Renal cortex interstitium (tissue), 11 donors: ENCODE results near the gene SAMD4A. TPM values are rescaled to one million over a fixed set of nuclear protein-coding genes. Genes with fewer than 3 reads are reported as not detected.
A peak's percentile ranks its signal among the peaks of the same experiment; 100 is the strongest.

Source experiments
- DNase-seq, 11 donors: peaks; one replicate each; pipeline ENCODE4 v3.0.0-alpha.2; 2013; ENCODE audit warnings: low read depth in 9 of 11, low spot score in 4 of 11; ENCODE audit errors: extremely low read depth in 1 of 11
- polyA plus RNA-seq, 3 donors: library from polyadenylated mRNA; unstranded; fragments of 120-200 nt; gene quantifications; one replicate each; pipeline ENCODE4 v1.2.1, GENCODE V29; 2013; ENCODE audit not compliant: insufficient read length in 3 of 3

Gene SAMD4A
- polyA plus RNA-seq, 3 donors = 8.6 to 14.4 (median 10.1) TPM

DNA sequence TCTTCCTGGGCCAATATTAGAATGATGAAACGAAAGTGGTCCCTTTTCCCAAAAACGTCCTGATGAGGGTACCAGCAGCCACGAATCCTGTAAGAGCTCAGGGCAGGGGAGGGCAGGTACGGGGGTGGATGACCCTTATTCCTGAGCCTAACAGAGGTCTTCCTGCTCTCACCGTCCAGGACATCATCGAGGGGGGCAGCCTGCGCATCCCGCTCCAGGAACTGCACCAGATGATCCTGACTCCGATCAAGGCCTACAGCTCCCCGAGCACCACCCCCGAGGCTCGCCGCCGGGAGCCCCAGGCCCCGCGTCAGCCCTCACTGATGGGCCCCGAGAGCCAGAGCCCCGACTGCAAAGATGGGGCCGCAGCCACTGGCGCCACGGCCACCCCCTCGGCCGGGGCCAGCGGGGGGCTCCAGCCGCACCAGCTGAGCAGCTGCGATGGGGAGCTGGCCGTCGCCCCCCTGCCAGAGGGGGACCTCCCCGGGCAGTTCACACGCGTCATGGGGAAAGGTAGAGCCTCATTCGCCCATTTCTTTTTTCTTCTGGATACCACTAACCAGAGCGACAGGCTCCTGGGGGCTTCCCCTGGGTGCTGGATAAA is 193.2 kb downstream of the SAMD4A start:
- DNase-seq = no peak

DNA sequence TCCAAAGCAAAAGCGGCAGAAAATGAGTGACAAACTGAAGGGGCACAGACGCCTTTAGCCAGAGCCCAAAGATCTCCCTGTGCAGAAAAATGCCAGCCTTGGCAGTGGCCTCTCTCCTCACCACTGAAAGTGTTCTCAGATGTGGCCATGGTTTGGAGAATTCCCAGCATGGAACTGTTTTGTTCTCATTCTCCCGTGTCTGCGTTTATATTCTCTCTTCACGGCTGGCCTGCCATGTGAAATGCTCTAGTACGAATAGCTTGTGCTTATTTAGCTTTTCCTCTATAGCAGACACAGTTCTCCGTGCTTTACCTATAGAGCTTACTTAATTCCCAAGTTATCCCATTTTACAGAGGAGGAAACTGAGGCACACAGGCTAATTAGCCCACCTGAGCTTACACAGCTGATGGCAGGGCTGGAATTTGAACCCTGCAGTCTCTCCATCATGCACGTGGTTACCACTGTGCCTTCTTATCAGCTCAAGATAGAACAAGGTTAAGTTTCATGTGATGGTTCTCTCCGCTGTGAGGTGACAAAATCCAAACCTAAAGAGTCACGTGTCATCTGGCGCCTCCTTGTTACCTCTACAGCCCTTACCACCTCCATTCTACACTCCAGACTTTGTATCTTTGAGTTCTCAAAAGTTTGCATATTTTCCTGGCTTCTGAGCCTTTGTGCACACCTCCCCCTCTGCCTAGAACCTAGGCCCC is 194.1 kb downstream of the SAMD4A start:
- DNase-seq = no peak

DNA sequence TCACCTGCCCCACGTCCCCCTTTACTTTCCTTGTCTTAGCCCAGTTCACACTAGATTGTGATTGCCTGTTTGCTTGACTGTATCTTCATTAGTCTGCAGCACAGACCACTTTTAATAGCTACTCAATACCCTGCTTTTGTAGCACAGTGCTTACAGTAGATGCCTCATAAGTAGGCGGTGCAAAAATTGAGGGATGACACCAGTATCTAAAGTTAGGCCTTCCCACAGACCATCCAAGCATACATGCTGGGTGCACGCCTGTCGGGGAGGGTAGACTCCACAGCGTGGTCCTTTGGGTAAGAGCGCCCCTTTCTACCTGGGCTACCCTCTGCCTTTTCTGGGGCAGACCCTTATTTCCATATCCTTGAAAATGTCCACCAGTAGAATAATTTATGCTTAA is 194.9 kb downstream of the SAMD4A start:
- no peak for DNase-seq

DNA sequence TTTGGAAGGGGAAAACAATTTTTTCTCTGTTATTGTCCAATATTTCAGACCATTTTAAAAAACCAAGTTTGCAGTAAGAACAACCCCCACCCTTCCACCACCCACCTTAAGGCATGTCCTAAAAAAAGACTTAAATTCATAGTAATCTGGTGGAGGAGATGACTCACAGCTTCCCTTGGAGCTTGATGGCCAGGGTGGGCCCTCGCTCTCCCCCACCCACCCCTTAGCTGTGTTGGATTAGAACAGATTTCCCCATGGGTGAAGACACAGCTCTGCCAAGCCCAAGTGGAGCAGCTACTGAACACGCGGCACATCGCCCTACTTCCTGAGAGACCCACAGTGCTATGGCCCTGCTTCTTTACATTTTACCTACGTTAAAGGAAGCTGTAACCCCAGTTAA is 195.4 kb downstream of the SAMD4A start:
- DNase-seq = no peak

DNA sequence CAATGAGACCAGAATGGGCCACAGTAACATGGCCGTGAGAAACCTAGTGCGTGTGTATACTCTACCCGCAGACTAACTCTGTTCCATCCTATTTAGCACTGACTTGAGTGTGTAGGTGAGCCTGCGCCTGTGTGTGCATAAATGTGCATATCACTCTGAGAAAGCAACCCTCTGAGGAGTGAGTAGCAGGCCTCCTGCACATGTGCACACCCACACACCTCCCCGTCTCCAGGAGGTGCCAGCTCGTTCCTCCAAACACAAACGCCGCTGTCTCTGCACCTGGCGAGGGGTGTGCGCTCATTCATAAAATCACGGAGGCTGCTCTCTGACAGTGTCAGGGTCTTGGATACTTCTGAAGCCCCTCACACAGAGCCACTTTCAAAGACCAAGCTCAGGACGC is 196.8 kb downstream of the SAMD4A start:
- no peak for DNase-seq

DNA sequence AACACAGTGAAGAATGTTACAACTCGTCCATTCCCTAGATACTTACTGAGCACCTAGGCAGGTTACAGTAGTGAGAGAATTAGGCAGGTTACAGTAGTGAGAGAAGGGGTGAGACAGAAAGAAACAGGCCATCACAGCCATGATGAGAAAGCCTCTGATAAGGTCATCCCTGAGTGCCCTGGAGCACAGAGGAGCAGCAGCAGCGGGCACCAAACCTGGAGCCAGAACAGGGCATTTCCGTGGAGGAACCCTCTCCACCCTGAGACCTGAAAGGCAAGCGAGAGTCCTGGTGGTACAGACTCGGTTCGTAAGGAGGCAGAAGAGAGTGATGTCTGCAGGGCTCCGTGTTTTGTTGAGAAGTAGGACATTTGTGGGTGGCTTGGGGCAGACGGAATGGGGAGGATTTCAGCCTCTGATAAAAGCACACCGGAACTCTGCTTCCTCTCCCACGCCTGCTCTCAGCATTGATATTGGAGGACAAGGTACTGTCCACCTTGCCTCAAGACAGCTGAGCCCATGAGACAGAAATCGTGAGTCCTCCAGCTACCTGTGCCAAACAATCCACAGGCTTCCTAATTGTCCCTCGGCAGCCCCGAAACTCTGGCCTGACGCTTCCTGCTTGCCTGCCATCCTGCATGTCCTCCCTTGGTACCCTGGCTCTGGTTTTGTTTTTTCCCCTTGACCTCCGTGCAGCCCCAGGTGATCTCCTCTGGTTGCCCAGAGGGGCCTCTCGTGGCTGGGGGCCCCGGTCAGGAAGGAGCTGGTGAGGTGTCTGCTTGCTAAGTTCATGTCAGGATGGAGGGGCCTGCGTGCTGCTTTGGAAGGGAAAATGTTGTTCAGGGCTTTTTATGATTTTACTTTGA is 199.6 kb downstream of the SAMD4A start:
- no peak for DNase-seq

DNA sequence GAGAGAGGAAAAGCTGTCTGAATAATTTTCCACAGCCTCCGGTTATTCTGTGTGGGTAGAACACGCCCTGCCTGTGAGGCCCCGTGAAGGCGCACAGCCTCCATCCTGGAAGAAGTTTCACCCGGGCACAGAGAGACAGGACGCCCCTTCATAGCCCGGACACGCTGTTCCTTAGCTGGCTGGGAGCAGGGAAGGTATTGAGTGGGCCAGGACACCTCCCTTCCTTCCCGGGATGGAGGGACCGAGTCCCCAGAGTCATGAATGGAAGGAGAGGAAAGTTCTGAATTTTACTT is 200.2 kb downstream of the SAMD4A start:
- no peak for DNase-seq

DNA sequence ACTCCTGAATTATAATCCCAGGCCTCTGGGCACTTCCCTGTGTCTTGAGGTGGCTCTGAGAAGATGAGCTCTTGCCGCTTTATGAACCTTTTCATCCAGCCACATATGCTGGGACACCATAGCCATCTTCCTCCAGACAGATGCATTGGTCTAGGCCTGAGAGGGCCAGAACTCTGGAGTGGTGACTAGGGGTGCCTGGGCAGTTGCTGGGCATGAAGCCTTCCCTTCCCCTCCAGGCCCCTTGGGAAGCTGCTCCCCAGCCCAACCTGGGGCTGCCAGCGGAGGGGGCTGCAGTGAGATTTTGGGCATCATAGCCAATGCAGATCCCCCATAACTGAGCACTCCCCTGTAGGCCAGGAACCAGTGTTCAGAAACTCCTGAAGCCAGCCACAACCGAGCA is 200.5 kb downstream of the SAMD4A start:
- DNase-seq = no peak

DNA sequence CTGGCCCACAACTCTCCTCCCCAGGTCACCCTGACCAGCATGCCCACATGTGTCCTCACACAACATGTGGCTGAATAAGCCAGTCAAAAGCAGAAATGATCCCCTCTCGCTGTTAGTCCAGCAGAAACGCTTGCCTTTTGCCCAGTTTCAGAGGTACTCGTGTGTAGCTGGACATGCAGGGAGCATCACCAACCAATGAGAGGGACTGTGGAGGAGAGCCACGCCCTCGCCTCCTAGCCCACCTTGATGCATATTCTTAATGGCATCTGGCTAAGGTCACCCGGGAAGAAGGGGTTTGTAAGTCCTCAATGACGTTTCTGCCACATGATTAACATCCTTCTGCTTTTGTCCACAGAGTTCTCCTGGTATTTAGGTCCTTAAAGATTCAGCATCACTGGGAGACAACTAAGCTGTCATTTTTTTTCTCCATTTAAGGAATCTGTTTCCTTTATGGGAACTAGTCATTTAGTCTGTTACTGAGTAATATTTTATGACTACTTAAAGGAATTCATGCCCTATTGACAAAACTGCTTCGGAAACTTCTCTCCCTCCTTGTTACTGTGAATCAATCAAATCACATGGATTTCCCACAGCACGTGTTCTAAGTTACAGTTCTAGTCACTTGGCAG is 201.7 kb downstream of the SAMD4A start:
- DNase-seq = no peak

DNA sequence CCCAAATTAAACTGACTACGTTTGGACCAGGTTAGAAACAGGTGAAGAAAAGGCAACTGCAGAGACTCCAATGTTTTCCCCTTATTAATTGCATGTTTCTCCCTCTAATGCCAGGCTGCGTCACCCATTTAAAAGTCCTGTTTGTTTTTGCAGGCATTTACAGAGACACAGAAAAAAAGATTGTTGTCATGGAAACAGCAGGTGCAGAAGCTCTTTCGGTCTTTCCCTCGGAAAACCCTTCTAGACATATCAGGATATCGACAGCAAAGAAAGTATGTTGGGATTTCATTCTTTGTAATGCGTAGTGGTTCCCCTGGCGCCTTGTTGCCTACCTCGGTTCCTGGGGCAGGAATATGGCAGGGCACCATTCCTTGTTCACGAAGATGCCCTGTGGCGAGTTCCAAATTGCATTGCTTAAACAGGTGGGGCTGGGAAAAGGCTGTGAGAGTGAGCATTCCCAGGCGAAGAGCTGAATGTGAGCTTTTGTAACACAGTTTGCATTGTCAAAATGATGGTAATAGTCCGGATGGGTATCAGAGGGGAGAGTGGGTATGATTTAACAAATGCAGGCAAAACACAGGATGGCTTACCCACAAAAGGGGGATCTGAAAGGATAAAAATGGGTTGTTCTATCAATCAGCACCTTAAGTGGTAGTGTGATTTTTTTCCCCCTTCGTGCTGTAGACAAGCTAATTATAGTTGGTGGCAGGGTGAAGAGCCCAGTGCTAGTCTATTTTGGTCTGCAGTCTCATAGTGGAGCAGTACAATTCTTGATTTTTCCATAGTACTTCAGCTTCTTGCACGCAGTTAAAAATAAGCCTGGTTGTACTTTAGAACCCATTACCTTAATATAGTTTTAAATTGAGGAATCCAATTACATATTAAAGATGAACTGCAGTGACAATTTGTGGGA is 203.3 kb downstream of the SAMD4A start:
- no peak for DNase-seq

DNA sequence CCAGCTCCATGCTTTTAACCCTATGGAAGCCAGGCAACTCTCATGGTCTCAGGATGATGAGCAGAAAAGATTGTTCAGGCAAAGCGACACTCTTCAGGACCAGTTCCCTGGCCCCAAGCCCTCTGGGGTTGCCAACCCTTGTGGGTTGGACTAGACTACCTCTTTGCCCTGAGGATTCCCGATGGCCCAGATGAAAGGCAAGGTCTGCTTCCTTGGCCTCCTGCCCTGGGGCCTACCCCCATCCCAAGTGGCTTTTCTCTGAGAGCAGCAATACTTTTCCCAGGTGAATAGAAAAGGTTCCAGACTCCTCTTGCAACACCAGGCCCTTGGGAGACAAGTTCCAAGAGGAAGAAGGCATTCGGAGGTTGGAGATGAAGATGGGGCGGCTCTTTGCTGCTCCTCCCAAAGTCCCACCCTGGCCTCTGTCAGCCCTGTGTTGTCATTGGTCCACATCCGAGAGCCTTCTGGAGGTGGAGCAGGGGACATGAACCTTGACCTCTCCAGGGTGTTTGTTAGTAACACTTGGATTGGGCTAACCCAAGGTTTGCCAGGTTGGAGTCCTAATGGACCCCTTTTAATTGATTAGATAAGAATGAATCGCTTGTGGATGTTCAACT is 204.6 kb downstream of the SAMD4A start:
- no peak for DNase-seq

DNA sequence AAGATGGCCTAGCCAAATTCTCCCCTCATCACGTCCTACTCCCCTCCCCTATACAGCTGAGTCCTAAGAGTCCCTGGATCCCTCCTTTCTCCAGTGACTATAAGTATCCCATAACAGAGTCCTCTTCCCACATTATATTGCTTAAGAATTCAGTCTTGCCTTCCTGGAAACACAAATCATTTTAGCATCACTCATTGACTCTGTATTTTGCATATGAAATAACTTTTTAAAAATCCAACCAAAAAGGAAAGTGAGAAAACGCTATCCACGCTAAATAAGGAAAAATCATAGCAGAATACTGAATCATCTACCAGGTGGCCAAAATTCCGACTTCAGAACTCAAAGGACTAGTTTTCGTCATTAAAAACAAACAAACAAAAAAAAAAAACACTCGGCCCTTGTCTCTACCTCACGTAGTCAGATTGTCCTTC is 205.5 kb downstream of the SAMD4A start:
- no peak for DNase-seq

DNA sequence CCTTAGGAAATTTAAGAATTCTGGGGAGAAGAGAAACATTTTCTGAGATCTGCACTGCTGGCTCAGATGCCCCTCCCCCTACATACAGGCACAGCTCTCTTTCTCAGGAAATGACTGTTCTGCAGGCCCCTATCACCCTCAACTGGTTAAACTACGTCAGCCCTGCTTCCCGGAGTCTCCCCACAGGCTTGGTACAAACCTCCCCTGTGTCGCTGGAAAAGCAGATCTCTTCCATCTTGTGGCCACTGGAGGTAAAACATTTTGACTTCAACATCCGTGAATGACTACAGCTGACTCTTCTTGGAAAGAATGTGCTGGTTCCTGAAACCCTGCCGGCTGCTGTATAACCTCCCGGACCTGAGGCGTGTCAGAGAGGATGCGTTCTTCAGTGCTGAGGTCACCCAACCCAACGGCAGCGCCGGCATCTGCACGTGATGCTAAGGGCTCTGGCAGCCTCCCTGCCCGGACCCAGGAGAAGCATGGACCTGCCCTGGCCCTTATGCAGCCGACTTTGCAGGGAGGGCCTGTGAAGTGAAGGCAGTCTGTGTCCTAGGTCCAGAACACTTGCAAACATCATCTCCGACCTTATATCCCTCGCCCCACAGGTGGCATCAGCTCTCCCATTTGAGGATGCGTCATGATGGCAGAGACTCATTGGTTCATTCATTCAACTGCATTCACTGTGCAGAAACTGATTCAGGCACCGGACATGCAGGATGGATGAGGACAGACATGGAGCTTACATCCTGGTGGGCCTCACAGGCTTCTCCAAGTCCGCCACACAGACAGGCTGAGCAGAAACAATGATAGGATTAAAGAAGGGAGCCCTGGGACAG is 206.5 kb downstream of the SAMD4A start:
- peak; percentile 74 to 94 (median 83) for DNase-seq

DNA sequence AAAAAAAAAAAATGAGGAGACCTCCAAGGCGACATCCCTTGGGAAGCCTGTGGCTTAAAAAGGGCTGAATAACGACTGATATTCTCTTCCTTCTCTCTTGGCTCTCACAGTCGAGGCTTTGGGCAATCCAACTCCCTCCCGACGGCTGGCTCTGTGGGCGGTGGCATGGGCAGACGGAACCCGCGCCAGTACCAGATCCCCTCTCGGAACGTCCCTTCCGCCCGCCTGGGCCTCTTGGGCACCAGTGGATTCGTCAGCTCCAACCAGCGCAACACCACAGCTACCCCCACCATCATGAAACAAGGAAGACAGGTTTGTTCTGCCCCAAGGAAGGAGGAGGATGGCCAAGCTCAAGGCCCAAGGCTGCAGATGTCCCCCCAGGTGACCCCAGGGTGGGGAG is 207.9 kb downstream of the SAMD4A start:
- DNase-seq = no peak

DNA sequence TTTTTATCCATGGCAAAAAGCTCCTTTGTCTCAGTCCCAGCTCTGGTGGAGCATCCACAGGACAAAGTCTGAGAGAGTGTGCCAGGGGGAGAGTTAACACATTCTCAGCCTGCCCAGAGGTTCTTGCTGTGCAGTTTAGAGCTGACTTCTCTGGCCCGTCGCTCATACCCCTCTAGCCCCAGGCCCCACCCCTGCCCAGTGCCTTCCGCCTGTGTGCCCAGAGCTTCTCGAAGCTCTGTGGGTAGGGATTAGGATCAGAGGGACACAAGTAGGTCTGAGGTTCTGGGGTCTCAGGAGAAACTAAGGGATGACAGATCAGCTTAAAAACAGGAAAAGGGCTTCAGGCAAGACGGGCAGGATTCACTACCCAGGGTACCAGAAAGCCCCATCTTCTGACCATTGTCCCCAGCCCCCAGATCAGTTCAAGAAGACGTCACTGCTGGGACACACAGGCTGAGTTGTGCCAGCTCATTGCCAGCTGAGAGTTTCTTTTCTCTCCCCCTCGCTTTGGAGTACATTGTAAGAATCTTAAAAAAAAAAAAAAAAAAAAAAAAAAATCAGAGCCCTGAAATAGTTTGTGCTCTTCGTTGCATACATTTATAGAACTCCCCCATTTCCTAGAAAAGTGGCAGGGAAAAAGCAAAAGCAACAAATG is 208.7 kb downstream of the SAMD4A start:
- no peak for DNase-seq

DNA sequence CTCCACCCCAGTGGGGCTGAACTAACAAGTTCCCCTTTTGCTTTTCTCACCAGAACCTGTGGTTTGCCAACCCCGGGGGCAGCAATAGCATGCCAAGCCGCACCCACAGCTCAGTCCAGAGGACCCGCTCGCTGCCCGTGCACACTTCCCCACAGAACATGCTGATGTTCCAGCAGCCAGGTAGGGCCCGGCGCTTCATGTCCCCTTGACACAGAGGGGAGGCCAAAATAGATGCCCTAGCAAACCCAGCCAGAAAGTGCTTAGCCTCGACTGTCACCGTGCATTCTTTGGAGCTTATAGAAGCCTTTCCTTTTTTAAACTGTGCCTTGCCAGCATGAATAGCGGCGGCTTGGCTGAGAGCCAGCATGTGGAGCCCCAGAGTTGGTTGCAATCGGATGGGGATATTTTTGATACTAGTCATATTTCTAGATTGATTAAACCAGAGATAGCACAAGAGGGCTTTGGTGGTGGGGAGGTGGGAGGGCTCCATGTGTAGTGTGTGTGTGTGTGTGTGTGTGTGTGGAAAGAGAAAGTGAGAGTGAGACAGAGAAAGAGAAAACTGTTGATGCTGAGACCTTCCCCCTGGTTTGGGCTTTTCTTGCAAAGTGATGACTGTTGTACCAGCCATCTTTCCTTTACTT is 209.6 kb downstream of the SAMD4A start:
- DNase-seq = no peak

DNA sequence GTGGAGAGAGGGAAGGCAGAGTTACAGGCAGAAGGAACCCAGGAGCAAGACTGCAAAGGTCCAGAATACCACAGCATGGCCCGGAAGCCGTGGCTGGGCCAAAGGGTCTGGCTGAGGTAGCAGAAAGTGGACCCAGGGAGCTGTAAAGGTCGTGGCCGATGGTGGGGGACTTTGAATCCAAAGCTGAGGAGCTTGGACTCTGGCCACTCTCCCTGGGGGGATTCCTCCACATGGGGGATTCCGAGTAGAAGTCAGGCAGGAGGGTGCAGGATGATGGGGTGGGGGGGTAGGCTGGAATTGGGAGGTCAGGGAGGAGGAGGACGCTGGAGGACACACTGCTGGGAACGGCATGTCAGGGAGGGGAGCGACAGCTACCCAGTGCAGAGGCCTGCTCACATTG is 210.5 kb downstream of the SAMD4A start:
- DNase-seq = no peak
